ENCODE results near the gene CIC.

- TF ChIP-seq, protein P1, sequence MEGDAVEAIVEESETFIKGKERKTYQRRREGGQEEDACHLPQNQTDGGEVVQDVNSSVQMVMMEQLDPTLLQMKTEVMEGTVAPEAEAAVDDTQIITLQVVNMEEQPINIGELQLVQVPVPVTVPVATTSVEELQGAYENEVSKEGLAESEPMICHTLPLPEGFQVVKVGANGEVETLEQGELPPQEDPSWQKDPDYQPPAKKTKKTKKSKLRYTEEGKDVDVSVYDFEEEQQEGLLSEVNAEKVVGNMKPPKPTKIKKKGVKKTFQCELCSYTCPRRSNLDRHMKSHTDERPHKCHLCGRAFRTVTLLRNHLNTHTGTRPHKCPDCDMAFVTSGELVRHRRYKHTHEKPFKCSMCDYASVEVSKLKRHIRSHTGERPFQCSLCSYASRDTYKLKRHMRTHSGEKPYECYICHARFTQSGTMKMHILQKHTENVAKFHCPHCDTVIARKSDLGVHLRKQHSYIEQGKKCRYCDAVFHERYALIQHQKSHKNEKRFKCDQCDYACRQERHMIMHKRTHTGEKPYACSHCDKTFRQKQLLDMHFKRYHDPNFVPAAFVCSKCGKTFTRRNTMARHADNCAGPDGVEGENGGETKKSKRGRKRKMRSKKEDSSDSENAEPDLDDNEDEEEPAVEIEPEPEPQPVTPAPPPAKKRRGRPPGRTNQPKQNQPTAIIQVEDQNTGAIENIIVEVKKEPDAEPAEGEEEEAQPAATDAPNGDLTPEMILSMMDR (conservative IDR thresholded peaks at IDR 0.05), result no peak
- TF ChIP-seq EZH2 (IDR thresholded peaks at IDR 0.05; ENCODE audit: low read depth), result no peak
Observed at GRCh38 chr19:42249769-42250168, 19.3 kb upstream of the CIC start.
